Parathyroid adenoma (tissue), 2 donors: ENCODE data around the gene ETHE1.

Experiments used
- H2AFZ ChIP-seq: fragments of 300-600 bp; sonication (generic); one replicate; pipeline ENCODE4 v1.7.0; 2017; ENCODE audit warnings: antibody characterized with exemption, mild to moderate bottlenecking
- H3K27ac ChIP-seq: fragments of 300-600 bp; sonication (generic); one replicate; pipeline ENCODE4 v1.7.0; 2017
- H3K27me3 ChIP-seq: fragments of 300-600 bp; sonication (generic); one replicate; pipeline ENCODE4 v1.7.0; 2017; ENCODE audit warnings: low read length; ENCODE audit not compliant: control insufficient read depth, insufficient read depth
- H3K36me3 ChIP-seq: fragments of 300-600 bp; sonication (generic); one replicate; pipeline ENCODE4 v1.7.0; 2017; ENCODE audit warnings: low read length; ENCODE audit not compliant: control insufficient read depth, insufficient read depth
- H3K4me1 ChIP-seq: fragments of 300-600 bp; sonication (generic); one replicate; pipeline ENCODE4 v1.7.0; 2017; ENCODE audit warnings: control low read depth
- H3K4me2 ChIP-seq: fragments of 300-600 bp; sonication (generic); one replicate; pipeline ENCODE4 v1.7.0; 2017; ENCODE audit warnings: low read length
- H3K4me3 ChIP-seq: fragments of 300-600 bp; sonication (generic); one replicate; pipeline ENCODE4 v1.7.0; 2017; ENCODE audit warnings: low read depth, low read length
- H3K79me2 ChIP-seq: fragments of 300-600 bp; sonication (generic); one replicate; pipeline ENCODE4 v1.7.0; 2017; ENCODE audit warnings: control low read depth
- H3K9ac ChIP-seq: fragments of 300-600 bp; sonication (generic); one replicate; pipeline ENCODE4 v1.7.0; 2017; ENCODE audit warnings: mild to moderate bottlenecking
- H3K9me3 ChIP-seq: fragments of 300-600 bp; sonication (generic); one replicate; pipeline ENCODE4 v1.7.0; 2017; ENCODE audit warnings: low read length; ENCODE audit not compliant: control insufficient read depth
- TF ChIP-seq, protein P1 (sequence below): fragments of 300-600 bp; sonication (generic); IDR thresholded peaks from one replicate; pipeline ENCODE4 v1.7.0; 2017; ENCODE audit warnings: antibody characterized with exemption, mild to moderate bottlenecking
- donor health status: primary hyperparathyroidism.

The ETHE1 gene

DNA sequence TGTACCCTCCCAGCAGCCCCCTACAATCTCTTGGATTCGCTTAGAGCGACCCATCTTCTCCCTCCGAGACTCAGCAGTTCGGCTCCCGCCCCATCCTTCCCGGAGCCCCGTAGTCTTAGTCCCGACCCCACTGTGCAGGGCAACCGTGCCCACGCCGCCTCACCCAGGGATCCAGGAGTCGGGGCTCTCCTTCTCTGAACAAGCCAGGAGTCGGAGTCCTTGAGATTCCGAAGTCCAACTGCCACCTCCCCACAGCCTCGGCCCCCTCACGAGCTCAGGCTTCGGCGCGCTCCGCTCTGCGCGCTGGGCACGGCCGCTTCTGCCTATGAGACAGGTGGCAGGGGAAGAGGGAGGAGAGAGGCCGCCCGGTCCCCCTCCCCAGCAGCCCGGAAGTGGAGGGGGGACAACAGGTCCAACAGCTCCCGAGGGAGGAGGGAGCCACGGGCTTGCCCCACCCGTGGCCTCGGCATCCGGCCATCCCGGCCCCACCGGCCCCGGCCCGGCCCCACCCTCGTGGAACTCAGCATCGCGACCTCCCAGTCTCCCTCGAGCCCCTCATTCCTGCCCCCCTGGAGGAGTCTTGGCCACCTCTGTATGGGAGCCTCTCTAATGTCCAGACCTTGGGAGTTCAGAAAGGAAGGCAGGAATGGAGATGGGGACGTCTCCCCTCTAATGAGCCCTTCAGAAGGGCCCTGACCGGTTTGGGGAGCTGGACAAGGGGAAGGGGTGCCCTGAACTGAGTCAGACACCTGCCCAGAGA is 22.4 kb downstream of the ETHE1 start, which contains the start of gene PHLDB3:
Gene PHLDB3, minus strand, starts transcription at position 321 of the 760 bp plus-strand sequence. CDS start 628 bp downstream, outside the sequence.
- Histone ChIP-seq H3K4me3 (peak within 1 kb of the TSS; percentile 90), H3K79me2 (no peaks in the 10 kb centered on the region), H2AFZ (peak within 1 kb of the TSS; percentile 95), H3K27ac (peak within 1 kb of the TSS; percentile 80), H3K9ac (peak within 1 kb of the TSS; percentile 32), H3K4me2 (peak within 1 kb of the TSS; percentile 99), H3K27me3 (no peaks in the 10 kb centered on the region), H3K4me1 (peaks cover 6% of the 10 kb centered on the region), H3K9me3 (no peaks in the 10 kb centered on the region), H3K36me3 (no peaks in the 10 kb centered on the region)
- TF ChIP-seq, protein P1, sequence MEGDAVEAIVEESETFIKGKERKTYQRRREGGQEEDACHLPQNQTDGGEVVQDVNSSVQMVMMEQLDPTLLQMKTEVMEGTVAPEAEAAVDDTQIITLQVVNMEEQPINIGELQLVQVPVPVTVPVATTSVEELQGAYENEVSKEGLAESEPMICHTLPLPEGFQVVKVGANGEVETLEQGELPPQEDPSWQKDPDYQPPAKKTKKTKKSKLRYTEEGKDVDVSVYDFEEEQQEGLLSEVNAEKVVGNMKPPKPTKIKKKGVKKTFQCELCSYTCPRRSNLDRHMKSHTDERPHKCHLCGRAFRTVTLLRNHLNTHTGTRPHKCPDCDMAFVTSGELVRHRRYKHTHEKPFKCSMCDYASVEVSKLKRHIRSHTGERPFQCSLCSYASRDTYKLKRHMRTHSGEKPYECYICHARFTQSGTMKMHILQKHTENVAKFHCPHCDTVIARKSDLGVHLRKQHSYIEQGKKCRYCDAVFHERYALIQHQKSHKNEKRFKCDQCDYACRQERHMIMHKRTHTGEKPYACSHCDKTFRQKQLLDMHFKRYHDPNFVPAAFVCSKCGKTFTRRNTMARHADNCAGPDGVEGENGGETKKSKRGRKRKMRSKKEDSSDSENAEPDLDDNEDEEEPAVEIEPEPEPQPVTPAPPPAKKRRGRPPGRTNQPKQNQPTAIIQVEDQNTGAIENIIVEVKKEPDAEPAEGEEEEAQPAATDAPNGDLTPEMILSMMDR: no peak

DNA sequence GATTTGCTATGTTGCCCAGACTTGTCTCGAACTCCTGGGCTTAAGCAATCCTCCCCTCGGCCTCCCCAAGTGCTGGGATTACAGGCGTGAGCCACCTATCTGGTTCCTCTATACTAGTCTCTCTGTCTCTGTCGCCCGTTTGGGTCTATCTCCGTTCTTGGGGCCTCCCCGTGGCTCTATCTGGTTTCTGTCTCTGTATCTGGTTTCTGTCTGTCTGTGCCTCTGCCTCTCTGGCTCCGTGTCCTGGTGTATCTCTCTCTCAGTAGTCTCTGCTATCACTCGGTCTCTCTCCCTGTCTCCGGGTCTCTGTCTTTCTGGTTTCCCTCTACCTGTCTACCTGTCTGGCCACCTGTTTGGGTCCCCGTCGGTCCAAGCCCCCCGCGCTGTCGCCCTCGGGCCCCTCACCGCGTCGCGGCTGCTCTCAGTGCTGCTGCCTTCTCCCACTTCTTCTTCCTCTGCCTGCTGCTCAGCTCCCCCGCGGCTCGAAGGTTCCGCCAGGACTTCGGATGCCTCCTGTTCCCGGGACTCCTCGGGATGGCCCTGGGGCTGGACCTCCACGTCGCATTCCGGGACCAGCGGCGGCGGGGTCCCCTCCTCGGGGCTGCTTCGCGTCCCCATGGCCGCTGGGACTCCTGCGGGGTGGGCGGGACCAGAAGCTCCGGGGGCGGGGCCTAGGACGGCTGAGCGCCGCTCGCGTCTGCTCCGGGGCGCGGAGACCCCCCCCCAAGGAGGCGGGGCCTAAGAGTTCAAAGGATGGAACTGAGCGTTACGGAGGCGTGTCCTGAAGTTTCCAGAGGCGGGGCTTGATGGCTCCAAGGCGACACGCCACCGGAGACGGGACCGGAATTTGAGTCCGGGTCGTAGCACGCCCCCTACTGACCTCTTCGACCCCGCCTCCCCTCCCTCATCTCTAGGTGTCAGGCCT is 23.2 kb downstream of the ETHE1 start:
- Histone ChIP-seq H3K36me3 (no peaks in the 10 kb centered on the region), H3K4me1 (peaks cover 6% of the 10 kb centered on the region), H3K79me2 (no peaks in the 10 kb centered on the region), H3K4me3 (peak overlapping the region; percentile 90), H2AFZ (peak overlapping the region; percentile 95), H3K27me3 (no peaks in the 10 kb centered on the region), H3K9me3 (no peaks in the 10 kb centered on the region), H3K9ac (peak overlapping the region; percentile 32), H3K27ac (peak overlapping the region; percentile 80), H3K4me2 (peak overlapping the region; percentile 99)
- TF ChIP-seq, protein P1: peak; percentile 14

DNA sequence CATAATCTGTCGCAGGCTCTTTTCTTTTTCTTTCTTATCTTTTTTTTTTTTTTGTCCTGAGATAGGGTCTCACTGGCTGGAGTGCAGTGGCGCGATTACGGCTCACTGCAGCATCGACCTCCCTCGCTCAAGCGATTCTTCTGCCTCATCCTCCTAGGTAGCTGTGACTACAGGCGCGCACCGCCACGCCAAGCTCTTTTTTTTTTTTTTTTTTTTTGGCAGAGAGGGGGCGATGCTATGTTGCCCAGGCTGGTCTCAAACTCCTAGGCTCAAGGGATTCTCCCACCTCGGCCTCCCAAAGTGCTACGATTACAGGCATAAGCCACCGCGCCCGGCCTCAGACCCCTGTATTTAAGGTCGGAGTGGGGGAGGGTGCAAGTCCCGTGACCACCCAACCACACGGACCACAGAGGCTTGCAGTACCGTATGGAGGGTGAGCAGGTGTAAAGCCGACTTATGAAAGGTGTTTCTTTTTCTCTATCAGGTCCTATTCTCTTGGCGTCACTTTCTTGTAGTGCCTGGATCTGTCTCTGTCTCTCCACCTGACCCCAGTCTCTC is 24.5 kb downstream of the ETHE1 start:
- Histone ChIP-seq H3K4me1 (peaks cover 6% of the 10 kb centered on the region), H3K36me3 (no peaks in the 10 kb centered on the region), H3K79me2 (no peaks in the 10 kb centered on the region), H3K27ac (no peak overlapping the region), H3K27me3 (no peaks in the 10 kb centered on the region), H3K4me3 (no peak overlapping the region), H3K9me3 (no peaks in the 10 kb centered on the region), H3K9ac (no peak overlapping the region), H3K4me2 (no peak overlapping the region), H2AFZ (no peak overlapping the region)
- TF ChIP-seq, protein P1: no peak

DNA sequence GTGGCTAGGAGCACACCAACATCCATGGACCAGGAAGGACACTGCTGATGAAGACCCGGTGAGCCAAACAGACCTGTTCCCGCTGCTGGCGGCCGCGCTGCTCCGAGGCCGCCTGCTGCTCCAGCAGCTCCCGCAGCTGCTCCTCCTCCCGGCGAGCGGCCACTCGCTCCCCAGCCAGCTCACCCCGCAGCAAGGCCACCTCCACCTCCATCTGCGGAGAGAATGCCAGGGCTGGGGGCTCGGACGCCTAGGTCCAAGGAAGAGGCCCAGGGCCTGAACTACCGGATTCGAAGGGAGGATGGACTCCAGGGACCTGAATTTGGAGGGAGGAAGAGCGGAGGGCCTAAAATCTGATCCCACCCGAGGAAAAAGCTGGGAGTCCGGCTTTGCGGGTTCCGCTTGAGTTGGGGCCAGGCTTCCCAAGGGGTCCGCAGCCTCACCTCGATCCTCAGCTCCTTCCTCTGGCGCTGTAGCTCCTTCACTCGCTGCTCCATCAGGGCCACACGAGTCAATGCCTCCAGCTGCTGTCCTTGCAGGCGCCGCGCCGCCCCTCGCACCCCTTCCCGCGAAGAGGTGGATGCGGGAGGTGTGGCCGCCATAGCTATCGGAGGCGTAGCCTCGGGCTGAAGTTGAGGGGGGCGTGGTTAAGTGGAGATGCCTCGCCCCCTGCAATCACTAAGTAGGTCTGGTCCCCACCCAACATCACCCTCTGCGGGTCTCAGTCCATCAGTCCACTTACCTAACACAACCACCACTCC is 25.2 kb downstream of the ETHE1 start:
- H3K4me3 ChIP-seq: no peak overlapping the region
- H3K27me3 ChIP-seq: no peaks in the 10 kb centered on the region
- H3K79me2 ChIP-seq: no peaks in the 10 kb centered on the region
- no peak overlapping the region for H3K27ac ChIP-seq
- H3K9me3 ChIP-seq: no peaks in the 10 kb centered on the region
- no peak overlapping the region for H3K4me2 ChIP-seq
- TF ChIP-seq, protein P1: no peak
- no peak overlapping the region for H3K9ac ChIP-seq
- peaks cover 6% of the 10 kb centered on the region for H3K4me1 ChIP-seq
- no peaks in the 10 kb centered on the region for H3K36me3 ChIP-seq
- H2AFZ ChIP-seq: no peak overlapping the region
